Nephron (organoid): Measurements from ENCODE around the gene XXYLT1.

Experiments
- H3K27ac Mint-ChIP-seq, 3 experiments: 2 replicates each; pipeline ENCODE4 v1.8.0; 2020; ENCODE audit warnings: mixed read lengths in 3 of 3, mild to moderate bottlenecking in 2 of 3, moderate library complexity in 1 of 3
- H3K27me3 Mint-ChIP-seq: 2 replicates; pipeline ENCODE4 v1.8.0; 2021; ENCODE audit warnings: low read depth, mild to moderate bottlenecking, moderate library complexity, mixed read lengths
- H3K36me3 Mint-ChIP-seq: 2 replicates; pipeline ENCODE4 v1.8.0; 2020; ENCODE audit warnings: low read depth, mixed read lengths
- H3K4me1 Mint-ChIP-seq: 2 replicates; pipeline ENCODE4 v1.8.0; 2020; ENCODE audit warnings: mixed read lengths
- H3K4me3 Mint-ChIP-seq, 3 experiments: 2 replicates each; pipeline ENCODE4 v1.8.0; 2020; ENCODE audit warnings: mild to moderate bottlenecking in 3 of 3, mixed read lengths in 3 of 3, moderate library complexity in 2 of 3
- H3K9me3 Mint-ChIP-seq: 2 replicates; pipeline ENCODE4 v1.8.0; 2020; ENCODE audit warnings: mixed read lengths
- TF ChIP-seq, protein P1 (sequence below), 3 experiments: fragments of 200-600 bp; sonication (generic); IDR thresholded peaks; one replicate each; pipeline ENCODE4 v1.5.0; 2021; ENCODE audit warnings: antibody characterized with exemption in 3 of 3; ENCODE audit not compliant: unreplicated experiment in 3 of 3

Gene XXYLT1

DNA sequence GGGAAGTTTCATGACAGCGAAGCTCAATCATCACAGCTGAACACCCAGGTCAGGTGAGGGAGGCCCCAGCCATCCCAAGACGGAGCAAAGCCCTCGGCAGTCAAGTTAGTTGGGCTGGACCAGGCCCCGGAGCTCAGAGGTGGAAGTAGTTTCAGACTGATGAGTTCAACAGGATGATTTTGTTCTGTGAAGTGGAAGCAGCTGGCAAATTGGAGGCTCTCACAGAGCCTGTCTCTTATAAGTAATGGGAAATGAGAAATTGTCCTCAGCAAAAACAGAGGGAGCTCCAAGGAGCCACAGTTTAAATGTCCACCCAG lies 245.1 kb downstream of the XXYLT1 start:
- H3K27ac Mint-ChIP-seq: no peak overlapping the region
- peaks cover 5% of the 10 kb centered on the region for H3K4me1 Mint-ChIP-seq
- H3K27me3 Mint-ChIP-seq: peaks cover 7% of the 10 kb centered on the region
- peaks cover 11% of the 10 kb centered on the region for H3K9me3 Mint-ChIP-seq
- TF ChIP-seq, protein P1, sequence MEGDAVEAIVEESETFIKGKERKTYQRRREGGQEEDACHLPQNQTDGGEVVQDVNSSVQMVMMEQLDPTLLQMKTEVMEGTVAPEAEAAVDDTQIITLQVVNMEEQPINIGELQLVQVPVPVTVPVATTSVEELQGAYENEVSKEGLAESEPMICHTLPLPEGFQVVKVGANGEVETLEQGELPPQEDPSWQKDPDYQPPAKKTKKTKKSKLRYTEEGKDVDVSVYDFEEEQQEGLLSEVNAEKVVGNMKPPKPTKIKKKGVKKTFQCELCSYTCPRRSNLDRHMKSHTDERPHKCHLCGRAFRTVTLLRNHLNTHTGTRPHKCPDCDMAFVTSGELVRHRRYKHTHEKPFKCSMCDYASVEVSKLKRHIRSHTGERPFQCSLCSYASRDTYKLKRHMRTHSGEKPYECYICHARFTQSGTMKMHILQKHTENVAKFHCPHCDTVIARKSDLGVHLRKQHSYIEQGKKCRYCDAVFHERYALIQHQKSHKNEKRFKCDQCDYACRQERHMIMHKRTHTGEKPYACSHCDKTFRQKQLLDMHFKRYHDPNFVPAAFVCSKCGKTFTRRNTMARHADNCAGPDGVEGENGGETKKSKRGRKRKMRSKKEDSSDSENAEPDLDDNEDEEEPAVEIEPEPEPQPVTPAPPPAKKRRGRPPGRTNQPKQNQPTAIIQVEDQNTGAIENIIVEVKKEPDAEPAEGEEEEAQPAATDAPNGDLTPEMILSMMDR (IDR thresholded peaks at IDR 0.05; ENCODE audit: unreplicated experiment in 3 of 3): no peak
- H3K36me3 Mint-ChIP-seq: no peaks in the 10 kb centered on the region
- no peak overlapping the region for H3K4me3 Mint-ChIP-seq

DNA sequence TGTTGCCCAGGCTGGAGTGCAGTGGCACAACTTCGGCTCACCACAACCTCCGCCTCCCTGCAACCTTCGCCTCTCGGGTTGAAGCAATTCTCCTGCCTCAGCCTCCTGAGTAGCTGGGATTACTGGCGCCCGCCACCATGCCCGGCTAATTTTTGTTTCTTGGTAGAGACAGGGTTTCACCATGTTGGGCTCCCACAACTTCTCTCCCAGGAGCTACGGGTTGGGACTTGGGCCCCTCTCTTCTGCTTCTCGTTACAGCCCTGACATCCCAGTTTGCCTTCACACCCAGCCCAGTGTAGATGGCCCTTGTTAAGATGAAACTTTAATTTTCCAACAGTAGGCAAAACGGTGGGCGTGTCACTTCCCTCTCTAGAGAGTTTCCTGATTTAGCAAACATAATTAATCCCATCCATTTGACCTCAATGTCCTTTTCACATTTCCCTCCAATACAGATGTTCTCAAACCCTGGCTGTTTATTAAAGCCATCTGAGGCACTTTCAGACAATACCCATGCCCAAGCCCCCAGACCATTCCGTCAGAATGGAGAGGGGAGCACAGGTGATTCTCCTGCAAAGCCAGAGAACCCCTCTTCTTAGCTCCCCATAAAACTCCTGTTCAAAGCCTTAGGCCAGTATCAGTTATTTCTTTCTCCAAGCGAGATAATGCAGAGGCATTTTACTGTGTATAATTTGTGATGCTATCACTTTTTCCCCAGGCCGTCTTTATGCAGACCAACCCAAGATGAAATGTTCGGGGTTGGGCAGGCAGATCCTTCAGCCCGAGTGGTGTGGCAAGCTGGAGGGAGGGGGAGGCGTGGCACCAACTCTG lies 245.7 kb downstream of the XXYLT1 start:
- Mint-ChIP-seq H3K27ac (no peak overlapping the region), H3K4me1 (peaks cover 4% of the 10 kb centered on the region), H3K9me3 (peaks cover 11% of the 10 kb centered on the region), H3K4me3 (no peak overlapping the region), H3K36me3 (no peaks in the 10 kb centered on the region), H3K27me3 (peaks cover 12% of the 10 kb centered on the region)
- TF ChIP-seq, protein P1 (IDR thresholded peaks at IDR 0.05; ENCODE audit: unreplicated experiment in 3 of 3): no peak

DNA sequence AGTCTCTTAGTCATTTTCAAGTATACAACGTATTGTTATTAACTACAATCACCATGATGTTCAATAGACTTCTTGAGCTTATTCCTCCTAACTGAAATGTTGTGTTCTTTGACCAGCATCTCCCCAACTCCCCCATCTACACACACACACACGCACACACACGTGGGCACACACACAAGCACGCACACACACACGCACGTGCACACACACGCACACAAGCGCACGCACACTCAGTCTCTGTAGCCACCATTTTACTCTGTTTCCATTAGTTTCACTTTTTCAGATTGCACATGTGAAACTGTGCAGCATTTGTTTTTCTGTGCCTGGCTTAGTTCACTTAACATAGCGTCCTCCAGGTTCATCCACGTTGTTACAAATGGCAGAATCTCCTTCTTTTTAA lies 247.0 kb downstream of the XXYLT1 start:
- Mint-ChIP-seq H3K9me3 (peaks cover 14% of the 10 kb centered on the region), H3K4me1 (no peaks in the 10 kb centered on the region), H3K27me3 (peaks cover 16% of the 10 kb centered on the region), H3K27ac (no peak overlapping the region), H3K4me3 (no peak overlapping the region), H3K36me3 (no peaks in the 10 kb centered on the region)
- TF ChIP-seq, protein P1 (IDR thresholded peaks at IDR 0.05; ENCODE audit: unreplicated experiment in 3 of 3): no peak

DNA sequence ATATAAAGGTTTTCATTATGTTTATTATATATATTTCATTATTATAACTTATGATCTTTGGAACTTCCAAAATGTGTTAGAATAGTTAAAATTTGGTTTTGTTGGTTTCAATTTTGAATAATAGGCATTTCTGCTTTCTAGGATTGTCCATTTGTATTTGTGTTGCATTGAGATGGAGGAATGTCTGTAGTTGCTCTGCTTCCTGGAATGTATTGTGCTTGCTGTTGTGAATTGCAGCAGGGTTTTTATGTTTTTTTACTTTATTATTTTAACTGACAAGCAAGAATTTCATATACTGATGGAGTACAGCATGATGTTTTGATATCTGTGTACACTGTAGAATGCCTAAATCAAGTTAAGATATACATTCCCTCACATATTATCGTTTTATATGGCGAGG lies 247.4 kb downstream of the XXYLT1 start:
- peaks cover 14% of the 10 kb centered on the region for H3K9me3 Mint-ChIP-seq
- H3K36me3 Mint-ChIP-seq: no peaks in the 10 kb centered on the region
- TF ChIP-seq, protein P1 (IDR thresholded peaks at IDR 0.05; ENCODE audit: unreplicated experiment in 3 of 3): no peak

DNA sequence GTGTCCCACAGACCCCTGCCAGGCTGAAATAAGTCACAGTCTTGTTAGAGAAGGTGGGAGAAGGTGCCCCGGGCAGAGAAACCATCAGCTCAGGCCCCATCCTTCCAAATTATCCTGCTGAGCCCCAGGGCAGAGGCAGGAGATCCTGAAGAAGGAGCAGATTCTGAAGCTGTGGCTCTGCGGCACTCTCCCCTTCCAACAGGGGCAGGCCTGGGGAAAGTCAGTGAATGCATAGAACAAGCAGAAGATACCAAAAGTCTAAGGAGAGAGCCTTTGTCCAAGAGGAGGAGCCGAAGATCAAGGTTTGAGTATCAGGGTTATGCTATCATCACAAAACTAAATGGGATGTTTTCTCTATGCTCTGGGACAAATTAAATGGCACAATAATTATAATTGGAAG lies 249.3 kb downstream of the XXYLT1 start:
- no peak overlapping the region for H3K27ac Mint-ChIP-seq
- H3K36me3 Mint-ChIP-seq: no peaks in the 10 kb centered on the region
- H3K27me3 Mint-ChIP-seq: peaks cover 26% of the 10 kb centered on the region
- no peak overlapping the region for H3K4me3 Mint-ChIP-seq
- TF ChIP-seq, protein P1 (IDR thresholded peaks at IDR 0.05; ENCODE audit: unreplicated experiment in 3 of 3): no peak
- H3K9me3 Mint-ChIP-seq: peaks cover 14% of the 10 kb centered on the region
- no peaks in the 10 kb centered on the region for H3K4me1 Mint-ChIP-seq

More for the DNA sequence above, 247.4 kb downstream of the XXYLT1 start:
- Mint-ChIP-seq H3K4me3 (no peak overlapping the region), H3K4me1 (no peaks in the 10 kb centered on the region), H3K27ac (no peak overlapping the region), H3K27me3 (peaks cover 16% of the 10 kb centered on the region)

DNA sequence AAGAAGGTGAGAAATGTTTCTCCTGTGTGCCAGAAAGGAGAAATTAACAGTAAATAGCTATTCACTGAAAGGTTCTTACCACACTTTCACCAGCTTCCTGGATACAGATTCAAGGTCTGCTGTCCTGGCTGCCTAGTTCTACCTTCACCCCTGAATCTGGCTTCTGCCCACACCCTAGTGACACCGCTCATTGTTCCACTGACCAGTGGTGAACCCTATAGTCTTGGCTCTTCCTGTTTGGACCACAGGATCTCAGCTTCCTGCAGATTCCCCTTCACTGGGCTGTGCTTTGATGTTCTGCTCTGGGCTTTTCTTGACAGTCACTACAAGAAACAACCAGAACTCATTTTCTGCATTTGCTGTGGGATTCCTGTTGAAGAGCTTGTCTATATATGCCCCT lies 250.0 kb downstream of the XXYLT1 start:
- Mint-ChIP-seq H3K27me3 (peaks cover 29% of the 10 kb centered on the region), H3K4me3 (no peak overlapping the region), H3K4me1 (no peaks in the 10 kb centered on the region), H3K27ac (no peak overlapping the region), H3K36me3 (no peaks in the 10 kb centered on the region), H3K9me3 (peaks cover 14% of the 10 kb centered on the region)
- TF ChIP-seq, protein P1 (IDR thresholded peaks at IDR 0.05; ENCODE audit: unreplicated experiment in 3 of 3): no peak
